Hematopoietic multipotent progenitor cell treated with erythropoietin and hydrocortisone succinate and interleukin-3 and kit ligand, for 8 days (in vitro differentiated cells): Measurements from ENCODE around the gene GLA.

Source experiments
- DNase-seq: peaks from one replicate; pipeline ENCODE4 v3.0.0-alpha.2; 2015

Gene GLA

DNA sequence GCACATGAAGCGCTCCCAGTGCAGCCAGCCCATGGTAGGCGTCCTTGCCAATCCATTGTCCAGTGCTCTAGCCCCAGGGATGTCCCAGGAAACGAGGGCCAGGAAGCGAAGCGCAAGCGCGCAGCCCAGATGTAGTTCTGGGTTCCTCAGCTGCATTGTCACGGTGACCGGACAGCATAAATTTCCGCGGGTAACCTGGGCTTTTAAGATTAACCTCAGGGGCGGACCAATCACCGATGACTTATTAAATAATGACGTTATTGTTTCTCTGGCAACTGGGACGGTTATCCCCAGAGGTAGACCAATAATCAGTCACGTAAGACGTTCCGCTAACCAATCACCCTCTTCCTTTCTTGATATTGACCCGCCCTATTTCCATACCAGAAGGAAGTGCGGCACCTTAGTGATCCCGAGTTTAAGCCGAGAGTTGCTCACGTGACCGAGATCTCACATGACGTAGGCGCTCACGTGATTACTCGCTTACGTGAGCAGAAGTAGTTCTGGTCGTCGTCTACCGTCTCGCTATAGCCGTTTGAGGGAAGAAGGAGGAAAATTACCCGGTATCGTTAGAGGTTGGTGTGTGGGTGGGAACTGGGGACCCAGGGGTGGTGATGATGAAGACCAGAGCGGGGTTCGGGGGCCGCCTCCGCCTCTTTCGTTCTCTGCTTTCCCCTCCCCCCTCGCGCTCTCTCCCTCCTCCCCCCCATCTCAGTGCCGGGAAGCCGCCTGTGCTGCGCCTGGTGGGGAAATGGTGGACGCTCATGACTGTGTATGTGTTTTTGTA is at the start of gene GLA, which contains the start of gene HNRNPH2:
Gene GLA (minus strand): TSS at position 178 of the 784 bp plus-strand sequence. CDS start 22 bp downstream, at position 156.
Gene HNRNPH2 (plus strand): TSS at position 475 of the 784 bp plus-strand sequence. CDS start 3,767 bp downstream, outside the sequence.
- peak; percentile 98 for DNase-seq

DNA sequence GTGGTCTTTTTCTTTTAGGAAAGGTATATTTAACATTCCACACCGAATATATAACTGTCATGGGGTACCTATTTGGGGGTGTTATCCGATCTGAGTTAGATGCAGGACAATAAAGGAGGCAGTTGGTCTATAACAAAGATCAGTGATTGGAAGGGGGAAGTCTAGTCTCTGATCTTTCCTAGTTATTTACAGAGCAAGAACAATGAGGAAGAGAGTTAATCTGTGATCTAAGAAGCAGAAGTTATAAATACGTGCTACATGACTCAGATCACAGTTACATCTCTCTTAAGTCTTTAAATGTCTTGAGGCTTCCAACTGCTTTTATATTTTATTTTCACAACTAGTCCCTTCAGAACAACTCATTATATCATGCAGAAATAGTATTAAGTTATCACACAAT is 44.3 kb upstream of the GLA start:
- DNase-seq, result no peak

DNA sequence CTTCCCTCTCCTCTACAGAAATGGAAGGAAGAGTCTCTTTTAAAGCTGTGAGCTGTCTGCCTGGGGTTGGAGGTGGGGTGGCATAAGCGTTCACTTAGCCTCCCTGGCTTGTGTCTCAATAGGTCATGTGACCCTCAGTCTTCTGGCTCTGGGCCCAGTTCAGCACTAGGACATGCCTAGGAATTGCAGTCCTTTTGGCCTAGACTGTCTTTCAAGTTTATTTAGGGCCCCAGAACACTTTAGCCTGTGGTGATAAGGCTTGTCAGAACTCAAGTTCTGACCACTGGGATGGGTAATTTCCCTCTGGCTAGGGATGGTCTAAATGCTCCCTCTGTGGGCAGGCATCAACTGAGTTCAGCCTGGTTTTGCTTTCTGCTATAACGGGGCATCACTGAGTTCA is 43.2 kb upstream of the GLA start:
- no peak for DNase-seq

DNA sequence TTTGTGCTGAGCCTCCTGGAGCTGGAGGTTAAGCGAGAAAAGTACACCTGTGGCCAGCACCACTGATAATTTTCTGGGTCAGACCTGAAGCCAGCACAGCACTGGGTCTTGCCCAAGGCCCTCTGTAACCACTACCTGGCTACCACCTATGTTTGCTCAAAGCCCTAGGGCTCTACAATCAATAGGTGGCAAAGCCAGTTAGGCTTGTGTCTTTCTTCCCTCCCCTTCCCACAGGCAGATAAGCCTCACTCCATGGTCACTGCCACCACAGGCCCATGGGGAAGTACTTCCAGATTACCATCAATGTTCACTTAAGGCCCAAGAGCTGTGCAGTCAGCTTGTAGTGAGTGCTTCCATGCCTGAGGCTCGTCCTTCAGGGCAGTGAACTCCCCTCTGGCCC is 42.4 kb upstream of the GLA start:
- DNase-seq, result no peak

DNA sequence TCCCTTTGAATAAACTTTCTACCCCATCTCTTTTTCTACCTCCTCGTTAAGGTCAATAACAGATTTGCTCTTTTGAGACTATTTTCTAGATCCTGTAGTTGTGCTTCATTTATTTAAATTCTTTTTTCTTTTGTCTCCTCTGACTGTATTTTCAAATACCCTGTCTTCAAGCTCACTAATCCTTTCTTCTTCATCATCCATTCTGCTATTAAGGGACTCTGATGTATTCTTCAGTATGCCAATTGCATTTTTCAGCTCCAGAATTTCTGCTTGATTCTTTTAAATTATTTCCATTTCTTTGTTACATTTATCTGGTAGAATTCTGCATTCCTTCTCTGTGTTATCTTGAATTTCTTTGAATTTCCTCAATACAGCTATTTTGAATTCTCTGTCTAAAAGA is 41.6 kb upstream of the GLA start:
- no peak for DNase-seq

DNA sequence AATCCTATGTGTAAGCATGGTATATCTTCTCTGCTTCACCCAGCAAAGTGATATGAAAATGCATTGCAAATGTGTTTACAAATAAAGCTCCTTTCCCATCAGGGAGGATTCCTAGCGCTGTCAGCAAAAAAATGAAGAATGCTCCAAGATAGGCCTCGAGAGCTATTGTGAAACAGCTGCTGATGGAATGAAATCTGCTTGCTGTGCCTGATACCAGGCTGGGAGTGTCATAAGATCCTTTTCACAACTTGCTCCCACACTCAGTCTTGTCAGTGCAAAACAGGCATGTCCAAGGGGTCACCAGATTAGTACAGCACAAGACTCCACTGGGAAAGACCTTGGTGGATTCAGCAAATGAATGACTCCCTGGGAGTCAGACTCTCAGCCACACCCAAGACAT is 34.4 kb upstream of the GLA start:
- no peak for DNase-seq

DNA sequence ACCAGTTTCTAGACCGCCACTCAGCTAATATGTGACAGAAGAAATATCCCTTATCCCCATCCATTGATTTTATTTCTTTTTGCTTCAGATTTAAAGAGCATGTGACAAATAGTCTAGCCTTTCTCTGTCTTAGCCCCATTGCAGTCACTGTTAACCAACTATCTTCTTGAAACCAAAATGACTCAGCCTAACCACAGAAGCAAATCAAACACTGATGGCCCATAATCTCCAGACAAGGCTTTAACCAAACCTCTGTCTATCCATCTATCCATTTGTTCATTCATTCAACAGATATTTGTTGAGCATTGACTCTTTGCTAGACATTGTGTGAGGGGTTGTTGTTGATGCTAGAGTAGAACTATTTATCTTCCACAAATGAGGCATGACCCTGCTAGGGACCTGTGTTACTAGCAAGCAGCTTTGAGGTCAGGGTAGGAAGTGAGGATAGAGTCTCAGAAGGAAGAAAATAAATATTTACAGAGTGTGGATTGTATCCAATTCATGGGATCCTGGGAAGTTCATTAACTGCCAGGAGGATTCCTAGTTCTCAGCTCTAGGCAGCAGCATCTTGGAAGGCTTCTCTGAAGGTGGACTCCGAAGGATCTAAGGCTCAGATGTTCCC is 22.8 kb upstream of the GLA start:
- DNase-seq, result peak; percentile 39

DNA sequence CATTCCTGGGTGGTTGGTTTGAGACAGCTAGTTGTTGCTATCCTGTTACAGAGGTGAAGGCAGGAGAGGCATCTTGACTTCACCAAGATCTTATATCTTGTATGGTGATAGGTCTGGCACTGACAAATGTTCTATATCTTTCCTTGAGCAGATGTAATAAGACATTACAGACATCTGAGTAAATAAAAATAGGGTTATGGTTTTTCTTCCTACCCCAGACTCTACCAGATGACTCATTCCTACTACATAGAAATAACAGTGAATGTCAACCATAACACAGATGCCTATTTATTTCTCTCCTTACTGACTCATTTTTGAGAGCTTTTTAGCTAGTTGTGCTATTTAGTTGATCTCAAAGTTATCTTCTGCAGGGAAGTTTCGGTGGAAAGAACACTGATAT is 22.2 kb upstream of the GLA start:
- no peak for DNase-seq

DNA sequence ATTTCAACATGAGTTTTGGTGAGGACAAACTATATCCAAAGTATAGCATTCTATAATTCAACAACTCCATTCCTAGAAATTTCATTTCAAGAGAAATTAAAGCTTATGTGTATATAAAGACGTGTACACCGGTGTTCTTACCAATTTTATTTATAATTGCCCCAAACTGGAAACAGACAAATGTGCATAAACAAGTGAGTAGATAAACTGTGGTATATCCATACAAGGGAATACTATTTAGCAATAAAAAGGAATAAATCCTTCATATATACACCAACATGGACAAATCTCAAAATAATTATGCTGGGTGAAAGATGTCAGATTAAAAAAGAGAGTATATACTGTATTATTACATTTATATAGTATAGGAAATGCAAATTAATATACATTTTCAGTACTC is 20.2 kb upstream of the GLA start:
- no peak for DNase-seq

DNA sequence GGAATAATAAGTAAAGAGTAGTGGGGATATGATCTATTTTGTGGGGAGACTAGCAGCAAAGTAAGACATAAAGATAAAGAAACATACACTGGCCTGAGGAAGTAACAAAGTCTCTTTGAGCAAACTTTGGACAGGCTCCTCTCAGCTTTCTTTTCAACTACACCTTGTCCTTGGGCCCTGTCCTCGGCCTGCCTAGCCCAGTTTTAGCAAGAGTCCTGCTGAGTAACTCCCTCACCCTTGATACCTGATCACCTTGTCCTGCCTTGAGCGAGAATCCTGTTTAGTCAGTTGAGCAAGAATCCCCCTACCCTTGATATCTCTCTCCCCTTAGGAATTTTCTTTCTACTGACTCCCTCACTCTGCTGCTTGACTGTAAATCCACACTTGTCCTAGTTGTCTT is 11.8 kb upstream of the GLA start:
- DNase-seq, result no peak

DNA sequence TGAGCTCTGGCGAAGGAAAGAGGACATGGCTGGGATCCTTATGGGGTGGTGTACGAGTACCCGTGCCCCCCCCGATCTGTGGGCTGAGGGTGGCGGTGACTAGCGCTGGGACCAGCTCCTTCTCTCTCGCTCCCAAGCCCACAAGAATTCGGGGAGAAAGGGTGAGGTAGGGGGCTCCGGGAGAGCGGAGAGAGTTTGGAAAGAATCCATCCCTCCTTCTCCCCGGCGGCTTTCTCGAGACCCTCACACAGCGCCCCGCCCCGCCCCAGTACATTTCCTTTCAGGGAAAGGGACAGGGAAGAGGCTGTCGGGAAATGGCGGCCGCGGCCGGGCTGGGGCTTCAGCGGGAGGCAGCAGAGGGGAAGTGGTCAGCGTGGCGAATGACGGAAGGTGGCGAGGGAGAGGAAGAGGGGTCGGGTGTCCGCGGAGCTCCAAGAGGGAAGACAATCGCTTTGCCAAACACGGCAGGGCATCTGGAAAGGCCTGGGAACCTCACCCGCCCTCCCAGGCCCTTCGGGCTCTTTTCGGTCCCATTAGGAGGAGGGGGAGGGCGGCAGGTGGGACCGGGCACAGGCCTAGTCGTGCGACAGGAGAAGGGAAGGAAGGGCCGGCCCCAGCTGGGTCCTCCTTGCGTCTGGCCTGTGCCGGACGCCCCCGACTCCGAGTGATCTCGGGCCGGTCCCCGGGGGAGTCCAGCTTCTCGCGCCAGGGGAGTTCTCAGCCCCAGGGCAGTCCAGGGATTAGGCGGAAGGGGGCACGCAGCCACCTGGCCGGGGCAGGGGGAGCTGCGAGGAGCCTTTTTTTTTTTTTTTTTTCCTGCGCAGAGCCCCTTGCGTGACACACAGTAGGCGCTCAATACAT is 10.5 kb upstream of the GLA start:
- DNase-seq, result no peak

DNA sequence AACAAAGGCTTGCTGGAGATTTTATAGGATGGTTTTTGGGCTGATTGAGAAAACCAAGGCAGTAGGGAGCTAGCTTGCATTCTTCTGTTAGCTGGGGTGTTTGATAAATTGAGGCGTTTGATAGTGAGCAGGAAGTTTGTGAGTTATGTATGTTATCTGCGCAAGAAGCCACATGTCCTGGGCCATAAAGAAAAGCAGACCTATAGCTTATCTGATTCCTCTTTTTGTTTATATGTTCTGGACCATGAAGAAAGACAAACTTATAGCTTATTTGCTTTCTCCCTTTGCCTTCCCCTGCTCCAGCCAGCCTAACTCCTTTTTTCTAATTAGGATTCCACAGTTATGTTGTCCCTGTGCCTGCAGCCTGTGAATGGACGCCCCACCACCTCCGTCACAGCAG is 9.5 kb upstream of the GLA start:
- DNase-seq, result peak; percentile 47

DNA sequence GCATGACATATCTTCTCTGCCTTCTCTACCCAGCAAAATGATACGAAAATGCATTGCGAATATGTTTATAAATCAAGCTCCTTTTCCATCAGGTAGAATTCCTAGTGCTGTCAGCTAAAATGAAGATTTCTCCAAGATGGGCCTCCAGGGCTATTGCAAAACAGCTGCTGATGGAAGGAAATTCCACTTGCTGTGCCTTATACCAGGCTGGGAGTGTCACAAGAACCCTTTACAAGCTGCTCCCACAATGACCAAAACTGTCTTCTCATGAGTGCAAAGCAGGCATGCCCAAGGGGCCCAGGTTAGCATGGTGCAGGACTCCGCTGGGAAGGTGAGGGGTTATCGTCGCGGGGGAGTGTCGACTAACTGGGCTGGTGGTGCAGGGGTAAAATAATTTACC is 9.0 kb upstream of the GLA start:
- DNase-seq, result no peak

DNA sequence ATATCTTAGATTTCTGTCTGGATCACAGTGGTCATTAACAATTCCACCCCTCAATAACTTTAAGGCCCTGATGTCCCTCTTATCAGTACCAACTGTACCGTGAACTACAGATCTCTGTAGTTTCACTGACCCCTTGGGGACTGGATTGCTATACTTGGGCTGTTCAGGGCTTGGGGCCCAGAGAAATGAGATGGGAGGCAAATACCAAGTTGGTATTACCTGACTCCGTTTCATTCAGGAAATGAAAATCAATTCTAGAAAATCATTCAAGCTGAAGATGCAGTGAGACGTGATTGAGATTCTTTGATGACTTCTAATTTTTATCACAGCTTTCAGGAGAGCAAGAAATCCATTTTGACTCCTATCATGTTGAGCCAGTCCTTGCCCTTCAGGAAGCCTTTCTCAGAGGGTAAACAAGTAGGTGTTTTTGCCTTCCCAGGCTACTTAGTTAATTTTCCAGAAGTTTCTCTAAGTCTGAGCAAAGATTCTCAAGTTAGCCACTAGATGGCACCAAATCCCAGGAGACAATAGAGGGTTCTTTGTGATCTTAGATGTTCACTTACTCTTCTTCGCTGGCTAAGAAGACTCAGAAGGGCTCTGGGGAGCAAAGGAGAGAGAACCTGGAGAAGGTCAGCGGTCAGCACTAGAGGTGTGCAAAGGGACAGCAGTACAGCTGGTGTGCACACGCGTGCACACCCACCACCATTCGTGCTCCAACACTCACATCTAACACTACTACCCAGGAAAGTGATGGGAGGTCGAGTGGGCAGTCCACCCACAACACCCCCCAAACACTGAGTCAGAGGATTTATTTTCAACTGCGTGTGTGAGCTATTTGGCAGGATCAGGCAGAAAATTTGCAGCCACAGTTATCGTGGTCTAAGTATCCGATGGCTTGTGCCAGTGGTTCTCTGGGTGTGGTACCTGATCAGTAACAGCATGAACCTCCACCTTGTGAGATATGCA is 7.7 kb upstream of the GLA start:
- DNase-seq, result peak; percentile 83

DNA sequence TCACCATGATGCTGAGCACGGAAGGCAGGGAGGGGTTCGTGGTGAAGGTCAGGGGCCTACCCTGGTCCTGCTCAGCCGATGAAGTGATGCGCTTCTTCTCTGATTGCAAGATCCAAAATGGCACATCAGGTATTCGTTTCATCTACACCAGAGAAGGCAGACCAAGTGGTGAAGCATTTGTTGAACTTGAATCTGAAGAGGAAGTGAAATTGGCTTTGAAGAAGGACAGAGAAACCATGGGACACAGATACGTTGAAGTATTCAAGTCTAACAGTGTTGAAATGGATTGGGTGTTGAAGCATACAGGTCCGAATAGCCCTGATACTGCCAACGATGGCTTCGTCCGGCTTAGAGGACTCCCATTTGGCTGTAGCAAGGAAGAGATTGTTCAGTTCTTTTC is 4.3 kb upstream of the GLA start:
- DNase-seq, result no peak

DNA sequence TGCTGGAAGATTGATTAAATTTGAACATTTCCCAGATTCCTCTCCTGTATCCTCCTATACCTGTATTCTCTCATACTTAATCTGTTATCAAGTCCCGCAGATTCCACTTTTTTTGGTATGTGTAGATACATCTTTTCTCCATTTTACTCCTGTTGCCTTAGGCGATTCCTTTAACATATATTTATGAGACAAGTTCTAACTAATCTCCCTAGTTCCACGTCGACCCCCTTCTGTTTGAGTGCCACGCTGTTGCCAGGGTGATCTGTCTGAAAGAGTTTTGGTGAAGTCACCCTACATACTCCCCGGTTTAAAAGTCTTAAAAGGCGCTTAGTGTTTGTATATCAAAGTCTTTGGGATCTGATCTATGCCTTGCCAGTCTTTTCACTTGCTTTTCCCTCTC is 2.7 kb upstream of the GLA start:
- no peak for DNase-seq

DNA sequence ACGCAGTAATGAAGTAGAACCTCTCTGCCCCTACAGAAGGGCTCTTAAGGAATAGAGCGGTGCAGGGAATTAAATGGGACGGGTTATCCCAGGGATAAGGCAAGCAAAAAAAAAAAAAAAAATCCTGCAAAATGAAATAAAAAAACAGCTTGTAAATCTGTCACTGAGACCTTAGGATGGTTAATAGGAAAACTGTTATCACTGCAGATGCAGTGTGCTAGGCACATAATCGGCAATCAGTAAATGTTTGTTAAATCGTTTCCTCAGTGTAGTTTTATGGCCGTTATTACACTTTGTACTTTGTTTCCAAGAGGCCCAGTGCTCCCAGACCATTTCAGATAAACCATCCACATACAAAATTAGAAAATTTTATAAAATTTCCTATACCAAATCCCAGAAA is 1.3 kb upstream of the GLA start:
- DNase-seq, result no peak

DNA sequence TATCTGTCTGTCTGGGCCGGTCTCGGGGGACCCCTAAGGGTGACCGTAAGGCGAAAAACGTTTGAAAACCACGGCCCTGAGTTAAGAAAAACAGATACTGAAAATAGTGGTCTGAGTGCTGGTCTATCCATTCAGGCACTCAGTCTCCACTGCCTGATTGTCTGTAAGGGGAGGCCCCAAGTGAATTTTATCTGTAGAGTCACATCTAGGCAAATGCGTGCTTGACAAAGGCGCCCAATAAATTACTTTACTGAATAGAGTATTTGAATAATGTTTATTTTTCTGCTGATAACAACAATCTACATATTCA is 762 bp upstream of the GLA start:
- DNase-seq, result peak; percentile 68

DNA sequence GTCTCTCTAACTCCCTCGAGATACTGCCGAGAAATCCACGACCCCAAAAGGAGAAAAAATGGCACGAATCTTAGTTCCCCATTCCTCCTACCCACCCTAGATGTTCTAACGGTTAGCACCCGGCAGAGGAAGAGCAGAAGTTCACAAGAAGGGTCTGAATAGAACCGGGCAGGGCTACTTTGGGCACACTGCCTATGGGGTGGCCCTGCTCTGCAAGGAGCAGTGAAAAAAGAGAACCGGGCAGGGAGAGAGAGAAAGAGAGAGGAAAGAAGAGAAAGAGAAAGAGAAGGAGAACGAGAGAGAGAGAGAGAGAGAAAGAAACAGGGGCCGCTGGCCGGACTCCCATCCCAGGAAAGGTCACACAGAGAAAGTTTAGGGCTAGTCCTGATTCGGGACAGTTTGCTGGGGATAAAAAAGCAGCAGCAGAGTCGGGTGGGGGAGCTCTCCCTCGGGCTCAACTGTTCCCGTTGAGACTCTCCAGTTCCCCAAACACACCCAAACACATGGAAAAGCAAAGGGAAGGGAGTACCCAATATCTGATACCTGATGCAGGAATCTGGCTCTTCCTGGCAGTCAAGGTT is 468 bp downstream of the GLA start:
- DNase-seq, result no peak

DNA sequence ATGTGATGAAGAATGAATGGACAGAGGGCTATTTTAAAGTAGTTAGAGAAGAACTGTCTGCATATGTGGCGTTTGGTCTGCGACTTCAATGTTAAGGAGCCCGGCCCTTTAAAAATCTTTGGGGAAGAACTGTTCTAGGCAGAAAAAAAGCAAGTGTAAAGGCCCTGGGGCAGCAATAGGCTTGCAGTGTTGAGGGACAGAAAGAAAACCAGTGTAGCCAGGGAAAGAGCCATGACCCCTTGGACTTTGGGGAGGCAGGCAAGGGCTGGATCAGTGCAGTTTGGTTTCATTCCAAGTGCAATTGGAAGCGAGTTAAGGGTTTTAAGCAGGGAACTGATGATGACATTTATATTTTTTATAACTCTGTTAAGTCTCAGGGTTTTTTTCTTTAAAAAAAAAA is 7.9 kb downstream of the GLA start:
- DNase-seq, result no peak

DNA sequence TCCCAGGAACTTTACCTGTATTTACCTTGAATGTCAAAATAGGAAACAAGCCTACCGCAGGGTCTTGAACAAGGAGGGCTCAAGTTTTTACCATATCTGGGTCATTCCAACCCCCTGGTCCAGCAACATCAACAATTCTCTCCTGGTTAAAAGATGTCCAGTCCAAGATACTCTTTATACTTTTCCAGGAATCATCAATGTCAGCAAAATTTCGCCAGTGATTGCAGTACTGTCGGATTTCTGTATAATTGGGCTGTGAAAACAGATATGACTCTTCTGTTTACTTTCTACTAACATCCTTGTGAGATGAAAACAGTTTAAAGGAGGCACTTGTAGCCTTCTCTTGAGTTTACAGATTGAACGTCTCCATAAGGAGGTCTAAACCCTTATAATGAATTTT is 9.0 kb downstream of the GLA start:
- DNase-seq, result no peak

DNA sequence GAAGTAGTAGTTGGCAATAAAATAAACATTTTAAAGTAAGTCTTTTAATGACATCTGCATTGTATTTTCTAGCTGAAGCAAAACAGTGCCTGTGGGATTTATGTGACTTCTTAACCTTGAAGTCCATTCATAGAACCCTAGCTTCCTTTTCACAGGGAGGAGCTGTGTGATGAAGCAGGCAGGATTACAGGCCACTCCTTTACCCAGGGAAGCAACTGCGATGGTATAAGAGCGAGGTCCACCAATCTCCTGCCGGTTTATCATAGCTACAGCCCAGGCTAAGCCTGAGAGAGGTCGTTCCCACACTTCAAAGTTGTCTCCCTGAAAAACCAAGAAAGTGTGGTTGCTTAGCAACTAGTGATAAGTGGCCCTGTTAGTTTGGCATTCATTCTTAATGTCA is 9.9 kb downstream of the GLA start:
- DNase-seq, result no peak
